Nucleus accumbens (tissue), 56 donors: ENCODE measurements around the gene PFDN1.

Experiments used
- DNase-seq, 56 donors: peaks; one replicate each; lab custom pipeline; 2025; lab: John Stamatoyannopoulos, UW

Gene PFDN1

GRCh38 chr5:140299056-140299455 lies 3.8 kb downstream of the PFDN1 start:
- no peak for DNase-seq

- DNase-seq = no peak
These were observed 4.7 kb downstream of the PFDN1 start for GRCh38 chr5:140298183-140298601.

GRCh38 chr5:140297283-140297682 lies 5.6 kb downstream of the PFDN1 start:
- no peak for DNase-seq

GRCh38 chr5:140296289-140296688 lies 6.6 kb downstream of the PFDN1 start:
- no peak for DNase-seq

- DNase-seq = peak in 2 of 56 donors; percentile 6 to 45
These were observed 7.5 kb downstream of the PFDN1 start for GRCh38 chr5:140295414-140295813.

- DNase-seq = no peak
These were observed 8.1 kb downstream of the PFDN1 start for GRCh38 chr5:140294753-140295152.

- DNase-seq = no peak
These were observed 9.1 kb downstream of the PFDN1 start for GRCh38 chr5:140293849-140294100.

- DNase-seq = no peak
These were observed 9.6 kb downstream of the PFDN1 start for GRCh38 chr5:140293091-140293848.

GRCh38 chr5:140292212-140293036 lies 10.5 kb downstream of the PFDN1 start:
- no peak for DNase-seq

GRCh38 chr5:140287801-140288521 lies 14.9 kb downstream of the PFDN1 start:
- DNase-seq = no peak

- no peak for DNase-seq
These were observed 16.5 kb downstream of the PFDN1 start for GRCh38 chr5:140286424-140286823.

- DNase-seq = no peak
These were observed 18.9 kb downstream of the PFDN1 start for GRCh38 chr5:140284013-140284412.

- DNase-seq = no peak
These were observed 20.6 kb downstream of the PFDN1 start for GRCh38 chr5:140282266-140282665.

- DNase-seq = no peak
These were observed 27.1 kb downstream of the PFDN1 start for GRCh38 chr5:140275837-140276236.

- DNase-seq = no peak
These were observed 29.5 kb downstream of the PFDN1 start for GRCh38 chr5:140273401-140273877.

- DNase-seq = no peak
These were observed 32.9 kb downstream of the PFDN1 start for GRCh38 chr5:140270008-140270407.

- no peak for DNase-seq
These were observed 35.3 kb downstream of the PFDN1 start for GRCh38 chr5:140267559-140268018.

- no peak for DNase-seq
These were observed 35.7 kb downstream of the PFDN1 start for GRCh38 chr5:140267201-140267540.

- DNase-seq = no peak
These were observed 36.3 kb downstream of the PFDN1 start for GRCh38 chr5:140266471-140267200.

- no peak for DNase-seq
These were observed 37.1 kb downstream of the PFDN1 start for GRCh38 chr5:140265845-140266244.

- no peak for DNase-seq
These were observed 40.1 kb downstream of the PFDN1 start for GRCh38 chr5:140262839-140263238.
